SK-N-DZ (cell line): ENCODE data around the gene CSMD2.

Experiments used
- DNase-seq: peaks from one replicate; pipeline ENCODE4 v3.0.0-alpha.2; 2015; ENCODE audit warnings: low spot score

CSMD2 gene

DNA sequence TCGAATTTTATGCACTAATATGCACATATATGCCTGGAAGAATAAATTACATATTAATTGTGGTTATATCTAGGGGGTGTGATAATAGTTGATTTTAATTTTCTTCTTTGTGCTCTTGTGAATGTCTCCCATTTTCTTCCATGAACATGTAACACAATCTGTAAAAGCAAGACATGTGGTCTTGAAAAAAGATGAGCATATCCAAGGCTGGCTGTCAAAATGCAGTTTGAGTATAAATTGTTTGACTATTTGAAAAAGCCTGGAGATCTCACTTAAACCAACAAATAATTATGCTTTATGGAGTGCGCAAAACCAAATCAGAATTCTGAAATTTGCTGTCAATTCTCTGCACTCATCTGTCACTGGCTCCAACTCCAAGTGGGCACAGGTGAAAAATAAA is 157.3 kb downstream of the CSMD2 start:
- no peak for DNase-seq

DNA sequence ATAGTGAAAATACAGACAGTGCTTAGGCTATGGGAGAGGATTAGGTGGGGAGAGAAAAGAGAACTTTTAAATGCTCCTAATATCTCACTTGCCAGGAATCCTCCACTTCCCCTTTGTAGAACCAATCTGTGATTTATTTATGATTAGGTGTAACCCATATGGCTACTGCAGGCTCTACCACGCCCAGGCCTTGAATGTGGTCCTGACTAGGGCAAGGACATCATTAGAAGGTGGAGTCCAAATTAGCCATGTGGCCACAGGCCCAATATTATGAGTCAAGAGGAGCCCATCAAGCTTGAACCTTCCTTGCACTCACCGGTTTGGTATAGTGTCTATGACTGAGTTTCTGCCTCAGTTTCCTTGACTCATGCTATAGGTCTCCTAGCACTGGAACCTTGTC is 159.7 kb downstream of the CSMD2 start:
- DNase-seq = no peak

DNA sequence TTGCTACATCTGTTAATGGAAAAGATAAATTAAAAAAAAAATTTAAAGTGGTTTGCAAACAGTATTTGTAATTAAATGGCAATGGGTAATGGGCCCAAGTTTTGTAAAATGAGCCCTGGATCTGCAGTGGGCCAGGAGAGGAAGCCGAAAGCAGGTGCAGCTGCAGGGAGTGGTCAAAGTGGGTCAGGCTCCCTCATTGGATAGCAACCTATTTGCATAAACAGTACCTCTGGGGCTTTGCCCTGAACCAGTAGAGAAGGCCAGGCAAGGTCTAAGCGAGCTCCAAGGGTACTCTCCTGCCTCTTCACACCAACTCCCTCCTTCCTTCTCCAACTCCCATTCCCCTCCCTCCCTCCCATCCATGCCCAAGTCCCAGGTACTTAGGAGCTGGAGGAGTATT is 162.2 kb downstream of the CSMD2 start:
- no peak for DNase-seq

DNA sequence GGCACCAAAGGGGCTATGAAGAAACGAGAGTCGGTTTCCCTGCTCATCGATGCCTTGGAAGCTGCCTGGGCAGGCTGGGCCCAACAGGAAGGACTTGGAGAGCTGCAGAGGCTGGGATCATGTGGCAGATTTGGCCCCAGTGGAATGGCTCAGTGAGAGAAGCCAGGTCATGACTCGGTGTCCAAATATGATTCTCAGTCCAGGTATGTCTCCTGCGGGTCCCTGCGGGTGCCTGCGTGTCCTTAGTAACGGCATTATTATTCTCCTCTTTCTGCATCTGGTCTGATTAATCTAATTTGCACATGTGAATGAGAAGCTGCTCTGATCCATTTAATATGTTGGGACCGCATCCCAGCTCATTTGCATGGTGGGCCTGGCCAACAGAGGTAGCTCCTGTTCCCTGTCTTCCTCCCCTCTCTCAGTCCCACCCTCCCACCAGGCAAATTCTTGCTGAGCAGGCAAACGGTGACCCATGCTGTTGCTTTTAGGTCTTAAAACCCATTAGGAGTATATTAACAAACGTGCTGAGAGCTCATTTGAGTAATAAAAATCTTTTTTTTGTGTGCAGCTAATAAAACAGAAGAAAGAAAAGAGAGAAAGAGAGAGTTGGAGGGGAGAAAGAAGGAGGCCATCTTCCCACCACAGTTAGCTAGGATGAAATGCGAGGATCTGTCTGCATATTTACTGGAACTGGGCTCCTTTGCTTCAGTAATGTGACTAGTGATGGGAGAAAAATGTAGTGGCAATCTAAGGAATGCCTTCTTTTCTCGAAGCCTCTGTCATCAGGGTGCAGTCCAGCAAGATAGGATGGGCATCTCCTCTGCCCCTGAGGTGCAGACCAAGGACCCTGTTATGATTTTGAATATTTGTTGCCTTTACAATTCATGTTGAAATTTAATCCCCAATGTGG is 167.6 kb downstream of the CSMD2 start:
- no peak for DNase-seq

DNA sequence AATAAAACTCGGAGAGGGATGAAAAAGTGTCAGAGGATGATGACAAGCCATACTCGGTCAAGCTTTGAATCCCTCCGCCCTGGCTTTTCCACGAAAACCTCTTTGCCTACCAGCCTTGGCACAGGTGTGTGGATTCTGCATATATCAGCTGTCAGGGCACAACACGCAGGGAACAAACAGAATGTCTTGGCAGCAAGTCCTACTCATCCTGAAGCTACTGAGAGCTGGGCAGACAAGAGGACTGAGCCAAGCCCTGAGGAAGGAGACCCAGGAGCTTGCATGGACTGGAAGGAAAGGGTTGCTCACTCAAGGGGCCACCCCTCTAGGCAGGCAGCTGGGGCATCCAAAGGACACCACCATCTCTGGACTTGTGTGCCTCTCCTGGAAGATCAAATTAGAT is 168.7 kb downstream of the CSMD2 start:
- no peak for DNase-seq

DNA sequence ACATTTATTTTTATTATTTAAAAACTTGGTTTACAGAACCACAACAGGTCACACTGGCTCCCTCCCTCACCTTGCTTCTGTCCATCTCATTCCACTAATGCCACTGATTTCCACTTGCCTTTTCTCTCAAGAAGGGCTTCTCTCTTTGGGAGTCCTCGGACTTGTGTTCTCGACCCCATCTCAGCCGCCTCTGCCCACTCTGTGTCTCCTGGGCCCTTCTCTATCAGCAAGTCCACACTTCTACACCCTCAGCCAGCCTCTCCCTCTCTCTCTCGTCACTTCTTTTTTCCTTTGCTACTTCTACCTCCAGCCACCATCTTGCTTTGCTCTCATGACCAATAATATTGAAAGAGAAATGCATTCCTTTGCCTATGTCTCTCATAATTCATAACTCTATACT is 171.7 kb downstream of the CSMD2 start:
- DNase-seq = no peak

DNA sequence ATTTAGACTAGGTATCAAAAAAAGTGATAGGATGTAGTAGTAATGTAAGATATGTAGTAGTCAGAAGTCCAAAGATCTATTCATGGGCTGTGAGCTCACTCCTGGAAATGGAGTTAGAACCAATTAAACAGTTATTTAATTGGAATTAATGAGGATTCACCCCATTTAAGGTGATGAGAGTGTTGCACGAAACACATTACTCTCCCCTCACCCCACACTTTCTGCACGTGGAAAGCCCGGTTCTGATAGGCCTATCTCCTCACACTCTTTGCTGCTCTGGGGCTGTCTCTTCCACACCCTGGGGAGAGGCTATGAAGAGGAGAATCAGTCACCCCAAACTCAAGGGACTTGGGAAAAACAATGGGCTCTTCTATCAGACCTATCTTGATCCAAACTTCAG is 174.7 kb downstream of the CSMD2 start:
- DNase-seq = no peak

DNA sequence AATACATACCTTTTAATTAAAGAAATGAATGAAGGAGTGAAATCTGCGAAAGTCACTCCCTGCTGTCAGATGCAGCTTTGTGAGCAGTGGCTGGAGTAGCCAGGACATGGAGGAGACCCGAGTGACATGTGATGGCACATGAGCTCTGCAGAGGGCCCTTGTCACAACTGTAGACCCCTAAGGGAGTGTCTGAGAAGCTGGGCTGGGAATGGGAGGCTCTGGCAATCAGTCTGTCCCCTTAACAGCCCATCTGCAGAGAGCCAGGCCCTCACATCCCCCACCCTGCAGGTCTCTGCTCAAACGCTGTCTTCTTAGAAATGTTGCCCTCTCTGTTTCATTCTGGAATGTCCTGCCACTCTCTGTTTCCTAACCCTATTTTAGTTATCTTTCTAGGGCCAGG is 176.9 kb downstream of the CSMD2 start:
- no peak for DNase-seq

DNA sequence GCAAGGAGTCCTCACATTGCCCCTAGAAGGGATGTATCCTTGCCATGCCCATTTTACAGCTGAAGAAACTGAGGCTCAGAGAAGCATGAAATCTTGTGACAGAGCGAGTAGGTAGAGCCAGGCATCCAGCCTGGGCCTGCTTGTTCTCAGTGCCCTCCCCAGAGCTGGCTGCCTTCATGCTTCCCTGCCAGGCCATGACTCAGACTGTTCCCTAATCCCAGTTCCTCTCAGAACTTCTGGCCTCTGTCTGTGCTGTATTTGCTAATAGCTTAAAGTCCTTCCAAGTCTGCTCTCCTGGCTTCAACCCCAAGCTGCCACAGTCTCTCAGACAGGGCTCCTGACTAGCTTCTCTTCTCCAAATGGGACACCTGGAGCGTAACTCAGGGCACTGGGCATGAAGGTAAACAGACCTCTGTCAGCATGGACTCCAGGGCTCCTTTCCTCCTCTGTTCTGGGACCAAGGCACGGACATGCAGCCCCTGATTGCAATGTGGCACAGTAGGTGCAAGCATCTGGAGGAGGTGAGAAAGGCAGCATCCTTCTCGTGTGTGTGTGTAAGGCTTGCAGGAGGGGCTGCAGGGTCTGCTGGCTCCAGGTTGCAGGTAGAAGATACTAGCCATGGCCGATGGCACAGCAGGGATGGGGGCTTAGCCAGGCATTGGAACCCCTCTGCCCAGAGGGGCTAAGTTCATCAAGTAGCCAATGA is 178.5 kb downstream of the CSMD2 start:
- DNase-seq = no peak

DNA sequence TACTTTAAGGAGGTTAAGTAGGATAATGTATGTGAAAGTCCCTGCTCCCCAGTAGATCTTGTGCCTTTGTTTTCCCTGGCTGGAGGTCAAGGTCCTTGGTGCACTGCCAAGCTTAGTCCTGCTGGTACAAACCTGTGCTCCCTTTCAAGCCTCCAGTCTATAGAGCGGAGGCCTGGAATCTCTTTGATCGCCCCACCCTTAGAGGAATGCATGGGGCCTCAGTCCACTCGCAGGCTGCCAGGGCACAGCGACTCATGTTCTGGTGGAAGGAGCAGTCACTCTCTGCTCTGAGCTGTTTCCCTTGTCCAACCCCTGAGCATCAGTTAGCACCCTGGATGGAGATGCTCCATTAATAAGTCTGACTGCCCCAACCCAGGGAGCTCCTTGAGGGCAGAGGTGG is 179.4 kb downstream of the CSMD2 start:
- no peak for DNase-seq

DNA sequence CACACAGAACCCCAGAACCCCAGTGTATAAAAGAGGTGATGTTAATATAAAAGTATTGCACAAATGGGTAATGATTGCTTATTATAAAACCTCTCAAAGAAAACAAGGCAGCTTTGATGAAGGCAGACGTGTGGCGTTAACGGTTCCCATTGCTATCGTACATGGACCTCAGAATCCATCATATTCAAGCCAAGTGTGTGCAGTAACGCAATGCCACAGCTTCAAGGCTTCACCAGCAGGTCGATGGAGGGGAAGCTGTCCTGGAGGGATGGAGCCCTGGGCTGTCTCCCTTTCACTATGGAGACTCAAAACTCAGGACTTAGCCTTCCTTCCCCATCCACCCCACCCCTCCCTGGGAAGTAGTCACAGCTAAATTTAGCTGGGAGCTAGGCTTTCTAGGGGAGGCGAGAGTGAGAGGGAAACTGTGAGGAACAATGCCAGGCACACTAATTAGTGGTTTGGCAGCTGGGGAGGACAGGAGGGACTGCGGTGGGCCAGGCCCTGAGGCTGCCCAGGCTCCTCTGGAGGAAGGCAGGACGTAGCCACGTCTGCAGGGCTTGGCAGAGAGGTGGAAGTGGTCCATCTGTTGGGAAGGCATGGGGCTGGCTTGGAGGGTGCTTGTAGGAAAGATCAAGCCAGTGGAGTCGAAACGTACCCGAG is 180.0 kb downstream of the CSMD2 start:
- no peak for DNase-seq

DNA sequence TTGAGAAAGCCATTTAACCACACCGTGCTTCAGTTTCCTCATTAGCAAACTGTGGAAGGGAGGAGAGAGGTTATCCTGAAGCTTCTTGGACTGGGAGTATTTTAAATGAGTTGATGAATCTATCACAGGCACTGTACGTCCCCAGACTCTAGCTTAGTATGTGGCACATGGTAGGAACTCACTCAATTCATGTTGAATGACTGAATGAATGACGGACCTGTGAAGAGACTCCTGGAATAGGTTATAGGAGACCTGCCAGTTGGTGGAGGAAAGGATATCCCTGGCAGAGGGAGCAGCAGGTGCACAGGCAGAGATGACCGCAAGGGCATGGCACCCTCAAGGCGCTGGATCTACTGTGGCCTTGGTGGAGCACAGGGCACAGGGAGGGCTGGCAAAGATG is 182.6 kb downstream of the CSMD2 start:
- no peak for DNase-seq

DNA sequence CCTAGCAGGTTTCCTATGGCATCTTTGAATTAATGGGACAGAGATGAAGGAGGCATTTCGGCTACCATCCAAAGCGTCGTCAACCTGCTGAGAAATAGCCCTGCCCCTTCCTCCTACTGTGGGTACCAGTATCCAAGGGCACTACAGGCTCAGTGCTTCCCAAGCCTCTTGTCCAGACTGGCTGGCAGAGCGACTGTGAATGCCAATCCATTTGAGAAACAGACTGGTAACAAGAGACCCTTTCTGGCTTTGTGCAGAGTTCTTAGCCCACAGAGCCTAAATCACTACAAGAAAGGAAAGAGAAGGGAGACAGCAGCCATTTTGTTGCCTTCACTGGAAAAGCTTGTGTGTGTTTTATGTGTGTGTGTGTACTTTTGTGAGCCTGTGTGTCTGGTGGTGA is 185.7 kb downstream of the CSMD2 start:
- DNase-seq = no peak

DNA sequence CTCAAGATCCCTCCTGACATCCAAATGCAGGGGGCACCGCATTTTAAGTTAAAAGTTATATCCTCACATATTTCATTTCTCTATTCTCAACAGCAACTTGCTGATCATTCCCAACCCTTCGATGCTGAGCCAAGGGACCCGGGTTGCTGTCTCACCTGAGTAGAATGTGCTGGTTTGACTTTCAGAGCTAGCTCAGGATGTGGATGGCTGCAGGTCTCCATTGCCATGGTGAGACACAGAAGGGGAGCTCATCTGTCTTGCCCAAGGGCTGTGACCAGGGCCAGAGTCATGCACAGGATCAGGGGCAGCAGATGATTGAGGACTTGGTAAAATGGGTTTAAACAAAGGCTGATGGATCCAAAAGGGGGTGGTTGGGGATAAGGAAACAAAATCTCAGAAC is 189.1 kb downstream of the CSMD2 start:
- no peak for DNase-seq

DNA sequence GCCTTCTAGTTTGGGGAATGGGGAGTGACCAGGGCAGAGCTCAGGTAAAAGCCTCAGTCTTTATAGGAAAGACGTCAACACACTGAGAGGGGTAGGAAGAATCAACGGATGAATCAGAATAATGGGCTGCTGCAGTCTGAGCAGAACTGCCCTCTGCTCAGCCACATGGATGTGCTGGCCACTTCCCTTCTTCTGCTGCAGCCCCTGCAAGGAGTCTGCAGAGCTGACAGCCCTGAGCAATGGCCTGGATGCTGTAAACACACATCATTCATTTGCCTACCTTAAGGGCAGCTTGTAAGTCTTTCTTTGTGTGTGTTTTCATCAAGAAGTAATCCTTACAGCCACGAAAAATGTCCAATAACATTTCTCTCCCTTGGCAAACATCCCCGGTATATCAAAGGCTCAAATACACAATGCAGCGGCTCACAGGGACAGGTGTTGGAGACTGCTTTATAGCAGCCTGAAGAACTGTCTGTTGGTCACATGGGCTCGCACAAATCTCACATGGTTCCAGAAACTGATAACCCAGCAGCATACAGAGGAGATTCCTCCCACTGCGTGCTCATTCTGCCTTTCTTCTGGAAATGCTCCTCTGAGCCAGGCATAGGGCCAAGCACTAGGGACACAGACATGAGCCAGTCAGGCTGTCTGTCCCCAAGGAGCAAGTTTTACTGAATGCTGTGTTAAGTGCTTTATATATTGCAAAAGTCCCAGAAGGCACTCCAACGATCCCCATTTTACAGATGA is 191.1 kb downstream of the CSMD2 start:
- DNase-seq = no peak

DNA sequence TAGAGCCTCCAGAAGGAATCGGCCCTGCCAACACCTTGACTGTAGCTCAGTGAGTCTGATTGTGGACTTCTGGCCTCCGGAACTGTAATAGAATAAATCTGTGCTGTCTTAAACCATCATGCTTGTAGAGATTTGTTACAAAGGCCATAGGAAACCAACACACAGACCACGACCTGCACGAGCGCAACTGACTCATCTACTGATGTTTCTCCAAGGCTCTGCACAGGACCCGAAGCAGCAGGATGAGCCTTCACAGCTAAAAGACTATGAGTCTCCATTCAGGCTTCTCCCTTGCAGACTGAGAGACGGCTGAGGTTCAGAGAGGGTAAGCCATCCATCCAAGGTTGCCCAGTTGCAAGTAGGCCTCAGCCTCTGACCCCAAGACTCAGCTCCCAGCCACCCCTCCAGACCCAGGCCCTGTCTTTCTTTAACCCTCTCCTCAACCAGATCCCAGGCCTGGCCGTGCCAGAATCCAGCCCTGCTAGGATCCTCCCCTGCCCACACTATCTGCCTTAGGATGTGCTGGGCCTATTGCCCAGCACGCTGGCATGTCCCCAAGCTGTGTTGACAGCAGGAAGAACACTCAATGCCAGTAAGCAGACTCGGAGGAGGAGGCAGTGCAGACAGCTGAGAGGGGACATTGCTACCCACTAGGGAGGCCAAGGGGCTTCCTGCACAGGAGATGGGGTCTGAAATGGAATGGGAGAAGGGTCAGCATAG is 192.2 kb downstream of the CSMD2 start:
- DNase-seq = no peak

DNA sequence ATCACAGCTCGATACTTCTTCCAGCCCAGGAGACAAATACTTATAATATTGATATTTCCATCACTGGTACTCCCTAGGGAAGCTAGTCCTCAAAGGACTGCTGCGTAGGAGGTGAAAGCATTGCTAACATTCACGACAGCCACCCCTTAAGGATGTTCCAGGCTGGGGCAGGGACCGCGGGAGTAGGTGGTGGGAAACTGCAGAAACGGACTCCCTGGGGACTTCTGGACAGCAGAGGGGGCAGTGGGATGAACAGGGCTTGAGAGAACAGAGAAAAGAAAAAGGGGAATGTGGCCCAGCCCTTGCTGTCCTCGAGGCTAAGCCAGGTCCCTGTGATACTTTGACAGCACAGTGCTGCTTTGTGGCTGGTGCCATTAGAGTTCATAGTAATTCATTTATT is 193.1 kb downstream of the CSMD2 start:
- DNase-seq = no peak

DNA sequence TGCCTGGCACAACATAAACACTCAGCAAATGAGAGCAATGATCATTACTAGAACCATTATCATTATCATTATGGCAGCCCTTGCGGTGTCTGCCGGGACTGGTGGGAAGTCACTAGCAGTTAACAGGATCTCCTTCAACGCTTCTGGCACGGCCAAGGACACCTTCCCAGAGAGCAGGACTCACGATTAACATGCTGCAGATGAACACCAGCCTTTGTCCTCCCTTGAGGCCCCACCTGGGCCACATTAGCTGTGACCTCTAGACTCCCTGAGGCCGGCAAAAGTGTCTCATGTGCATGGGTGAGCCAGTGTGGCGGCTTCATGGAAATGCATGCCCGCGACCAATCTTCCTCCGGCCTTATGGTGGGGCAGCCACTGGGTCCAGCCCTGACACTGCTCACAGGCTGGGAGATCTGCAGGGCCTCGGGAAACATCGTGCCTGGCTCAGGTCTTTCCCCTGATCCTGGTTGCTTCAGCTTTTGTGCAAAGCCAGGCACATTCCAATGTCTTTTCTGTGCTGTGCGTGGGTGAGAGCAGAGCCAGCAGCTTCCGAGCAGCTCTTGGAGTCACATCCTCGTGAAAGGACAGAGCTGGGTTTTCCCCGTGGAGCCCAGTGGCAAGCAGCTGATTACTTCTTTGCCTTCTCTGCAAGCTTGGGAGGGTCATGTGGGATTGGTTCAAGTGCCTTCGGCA is 193.9 kb downstream of the CSMD2 start:
- no peak for DNase-seq

DNA sequence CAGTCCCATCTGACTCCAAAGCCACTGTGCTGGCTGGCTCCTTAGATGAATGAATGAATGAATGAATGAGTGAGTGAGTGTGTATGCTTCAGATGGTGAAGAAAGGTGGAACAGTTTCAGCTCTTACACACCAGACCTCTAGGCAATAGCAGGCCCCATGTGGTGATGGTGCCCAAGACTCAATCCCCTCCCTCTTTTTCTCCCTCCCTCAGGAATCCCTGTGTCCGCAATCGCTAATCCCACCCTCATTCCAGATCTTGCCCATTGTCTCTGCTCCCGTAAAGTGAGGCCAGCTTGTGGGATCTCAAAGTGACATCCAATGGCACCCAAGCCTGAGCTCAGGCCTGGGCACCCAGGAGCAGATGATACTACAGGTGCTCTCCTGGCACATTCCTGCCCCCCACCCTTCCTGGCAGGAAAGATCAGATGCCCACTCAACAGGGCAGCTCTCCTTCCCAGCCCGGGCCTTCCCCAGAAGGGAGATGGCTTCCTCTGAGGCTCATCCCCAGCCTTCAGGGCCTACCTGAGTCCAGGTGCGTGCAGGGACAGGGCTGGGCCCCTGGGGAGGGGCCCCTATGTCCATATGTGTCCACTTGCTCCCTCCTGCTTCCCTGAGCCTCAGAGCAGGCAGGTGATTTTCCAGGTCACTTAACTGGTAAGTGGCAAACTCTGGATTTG is 194.7 kb downstream of the CSMD2 start:
- no peak for DNase-seq
